ENCODE data around the gene BARHL2. TPM values are rescaled to one million over a fixed set of nuclear protein-coding genes. Genes with fewer than 3 reads are reported as not detected.

BARHL2 gene
- total and polyA plus RNA-seq, 2 donors from 2014 or later: not detected

DNA sequence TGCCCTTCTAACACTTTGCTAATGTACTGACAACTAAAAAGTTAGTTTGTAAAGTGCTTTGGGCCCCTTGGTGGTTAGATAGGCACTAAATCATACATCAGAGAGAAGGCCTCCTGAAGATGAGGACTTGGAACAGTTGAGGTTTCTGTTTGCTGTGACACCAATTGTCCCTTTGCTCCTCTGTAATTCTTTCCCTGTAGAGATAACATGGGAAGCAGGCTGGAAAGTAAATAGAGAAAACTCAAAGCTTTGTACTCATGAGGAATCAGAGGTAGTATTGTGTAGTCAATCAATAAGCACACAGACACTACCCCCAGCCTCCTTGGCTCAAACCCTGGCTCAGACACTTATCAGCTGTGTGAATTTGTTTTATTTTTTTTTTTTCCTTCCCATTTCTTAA is 31.6 kb upstream of the BARHL2 start:
- Histone ChIP-seq H3K4me3 (ENCODE audit: low read length in 3 of 3) (no peak overlapping the region), H3K9ac (ENCODE audit: low read length in 3 of 3) (no peak overlapping the region), H3K27me3 (ENCODE audit: control insufficient read depth, insufficient read depth, low read length) (no peaks in the 10 kb centered on the region), H3K9me3 (ENCODE audit: control insufficient read depth in 2 of 3, insufficient read depth in 1 of 3, low read length in 3 of 3) (no peaks in the 10 kb centered on the region), H3K27ac (ENCODE audit: low read depth in 2 of 2, low read length in 2 of 2) (no peak overlapping the region), H3K4me1 (ENCODE audit: control insufficient read depth in 2 of 3, insufficient read depth in 2 of 3, low read depth in 1 of 3, low read length in 3 of 3) (no peaks in the 10 kb centered on the region), H3K36me3 (ENCODE audit: control insufficient read depth in 2 of 3, insufficient read depth in 3 of 3, low read length in 3 of 3) (no peaks in the 10 kb centered on the region)
- intact Hi-C loops (cut with DNase I): no loop called here
- DNase-seq: no peak
- TF ChIP-seq CTCF (IDR thresholded peaks at IDR 0.05; ENCODE audit: borderline replicate concordance, extremely low read depth, insufficient read depth): no peak
- no peak for FAIRE-seq

DNA sequence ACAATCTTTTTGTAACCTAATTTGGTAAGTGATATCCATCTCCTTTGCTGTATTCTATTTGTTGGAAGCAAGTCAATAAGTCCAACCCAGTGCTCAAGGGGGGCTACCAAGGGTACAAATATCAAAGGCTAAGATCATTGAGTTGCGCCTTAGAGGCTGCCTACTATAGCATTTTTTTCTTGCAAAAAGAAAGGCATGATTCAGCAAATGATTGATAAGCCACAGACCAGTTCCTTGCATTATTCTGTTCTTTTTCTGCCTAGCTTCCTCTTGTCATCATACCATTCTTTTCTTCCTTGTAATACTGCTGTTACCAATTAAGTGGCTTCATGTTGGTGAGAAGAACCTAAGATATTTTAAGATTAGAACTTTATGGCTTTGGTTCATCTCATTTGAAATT is 29.8 kb upstream of the BARHL2 start:
- no peak for FAIRE-seq
- intact Hi-C loops (cut with DNase I): no loop called here

GRCh38 chr1:90745972-90746371 is 28.9 kb upstream of the BARHL2 start:
- Histone ChIP-seq H3K36me3 (ENCODE audit: control insufficient read depth in 2 of 3, insufficient read depth in 3 of 3, low read length in 3 of 3) (no peaks in the 10 kb centered on the region), H3K27ac (ENCODE audit: low read depth in 2 of 2, low read length in 2 of 2) (no peak overlapping the region), H3K4me3 (ENCODE audit: low read length in 3 of 3) (no peak overlapping the region), H3K4me1 (ENCODE audit: control insufficient read depth in 2 of 3, insufficient read depth in 2 of 3, low read depth in 1 of 3, low read length in 3 of 3) (no peaks in the 10 kb centered on the region), H3K9me3 (ENCODE audit: control insufficient read depth in 2 of 3, insufficient read depth in 1 of 3, low read length in 3 of 3) (no peaks in the 10 kb centered on the region), H3K27me3 (ENCODE audit: control insufficient read depth, insufficient read depth, low read length) (no peaks in the 10 kb centered on the region), H3K9ac (ENCODE audit: low read length in 3 of 3) (no peak overlapping the region)
- no peak for TF ChIP-seq CTCF (IDR thresholded peaks at IDR 0.05; ENCODE audit: borderline replicate concordance, extremely low read depth, insufficient read depth)
- intact Hi-C loops (cut with DNase I): no loop called here
- FAIRE-seq (no peak), DNase-seq (no peak)

More for the DNA sequence above, 29.8 kb upstream of the BARHL2 start:
- Histone ChIP-seq H3K36me3 (ENCODE audit: control insufficient read depth in 2 of 3, insufficient read depth in 3 of 3, low read length in 3 of 3) (no peaks in the 10 kb centered on the region), H3K27ac (ENCODE audit: low read depth in 2 of 2, low read length in 2 of 2) (no peak overlapping the region), H3K9ac (ENCODE audit: low read length in 3 of 3) (no peak overlapping the region), H3K9me3 (ENCODE audit: control insufficient read depth in 2 of 3, insufficient read depth in 1 of 3, low read length in 3 of 3) (no peaks in the 10 kb centered on the region), H3K4me1 (ENCODE audit: control insufficient read depth in 2 of 3, insufficient read depth in 2 of 3, low read depth in 1 of 3, low read length in 3 of 3) (no peaks in the 10 kb centered on the region), H3K27me3 (ENCODE audit: control insufficient read depth, insufficient read depth, low read length) (no peaks in the 10 kb centered on the region), H3K4me3 (ENCODE audit: low read length in 3 of 3) (no peak overlapping the region)
- no peak for TF ChIP-seq CTCF (IDR thresholded peaks at IDR 0.05; ENCODE audit: borderline replicate concordance, extremely low read depth, insufficient read depth)
- DNase-seq: no peak

DNA sequence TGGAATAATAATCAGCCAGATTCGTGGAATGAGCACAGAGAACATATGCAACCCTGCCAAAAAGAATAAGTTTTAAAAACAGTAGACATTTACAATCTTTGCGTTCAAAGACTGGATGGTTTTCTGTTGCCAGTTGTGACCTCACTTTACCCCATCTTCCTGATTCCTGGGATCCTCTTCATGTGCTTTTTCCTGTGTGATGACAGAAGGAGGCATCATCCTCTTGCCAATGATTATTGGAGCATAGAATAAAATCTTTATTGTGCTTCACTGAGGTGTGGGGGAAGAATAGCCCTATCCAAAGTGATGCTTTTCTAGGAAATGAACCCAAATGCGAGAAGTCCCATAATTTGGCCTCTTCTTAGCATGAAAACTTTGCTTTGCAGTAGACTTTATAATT is 15.0 kb upstream of the BARHL2 start:
- TF ChIP-seq CTCF (IDR thresholded peaks at IDR 0.05; ENCODE audit: borderline replicate concordance, extremely low read depth, insufficient read depth): no peak
- Histone ChIP-seq H3K9ac (ENCODE audit: low read length in 3 of 3) (no peak overlapping the region), H3K36me3 (ENCODE audit: control insufficient read depth in 2 of 3, insufficient read depth in 3 of 3, low read length in 3 of 3) (no peaks in the 10 kb centered on the region), H3K4me1 (ENCODE audit: control insufficient read depth in 2 of 3, insufficient read depth in 2 of 3, low read depth in 1 of 3, low read length in 3 of 3) (no peaks in the 10 kb centered on the region), H3K9me3 (ENCODE audit: control insufficient read depth in 2 of 3, insufficient read depth in 1 of 3, low read length in 3 of 3) (no peaks in the 10 kb centered on the region), H3K27me3 (ENCODE audit: control insufficient read depth, insufficient read depth, low read length) (peaks cover 62% of the 10 kb centered on the region), H3K27ac (ENCODE audit: low read depth in 2 of 2, low read length in 2 of 2) (no peak overlapping the region), H3K4me3 (ENCODE audit: low read length in 3 of 3) (no peak overlapping the region)
- DNase-seq (peak in 1 of 5 donors; percentile 2), FAIRE-seq (no peak)
- intact Hi-C loops (cut with DNase I): no loop called here
